Measurements from ENCODE around the gene C1orf116.

C1orf116 gene

GRCh38 chr1:207022996-207023679 is 9.4 kb downstream of the C1orf116 start:
- Histone ChIP-seq H3K9ac (ENCODE audit: low read depth, low read length) (no peak overlapping the region), H3K4me1 (ENCODE audit: insufficient read depth, low read length) (peaks cover 13% of the 10 kb centered on the region), H3K9me3 (ENCODE audit: control insufficient read depth, insufficient read depth, low read length) (no peaks in the 10 kb centered on the region), H3K36me3 (ENCODE audit: insufficient read depth, low read length) (no peaks in the 10 kb centered on the region)

- H3K9ac ChIP-seq (ENCODE audit: low read depth, low read length): no peak overlapping the region
- no peaks in the 10 kb centered on the region for H3K36me3 ChIP-seq (ENCODE audit: insufficient read depth, low read length)
- H3K4me1 ChIP-seq (ENCODE audit: insufficient read depth, low read length): peaks cover 13% of the 10 kb centered on the region
- H3K9me3 ChIP-seq (ENCODE audit: control insufficient read depth, insufficient read depth, low read length): no peaks in the 10 kb centered on the region
Measured at GRCh38 chr1:207021876-207022596, 10.5 kb downstream of the C1orf116 start.

- no peak overlapping the region for H3K9ac ChIP-seq (ENCODE audit: low read depth, low read length)
- H3K4me1 ChIP-seq (ENCODE audit: insufficient read depth, low read length): peaks cover 13% of the 10 kb centered on the region
Measured at GRCh38 chr1:207021139-207021861, 11.3 kb downstream of the C1orf116 start.

GRCh38 chr1:207020709-207021107 is 11.8 kb downstream of the C1orf116 start:
- no peaks in the 10 kb centered on the region for H3K9me3 ChIP-seq (ENCODE audit: control insufficient read depth, insufficient read depth, low read length)
- no peaks in the 10 kb centered on the region for H3K36me3 ChIP-seq (ENCODE audit: insufficient read depth, low read length)
- no peak overlapping the region for H3K9ac ChIP-seq (ENCODE audit: low read depth, low read length)
- peaks cover 7% of the 10 kb centered on the region for H3K4me1 ChIP-seq (ENCODE audit: insufficient read depth, low read length)

More at GRCh38 chr1:207021139-207021861, 11.3 kb downstream of the C1orf116 start:
- Histone ChIP-seq H3K9me3 (ENCODE audit: control insufficient read depth, insufficient read depth, low read length) (no peaks in the 10 kb centered on the region), H3K36me3 (ENCODE audit: insufficient read depth, low read length) (no peaks in the 10 kb centered on the region)

- Histone ChIP-seq H3K9me3 (ENCODE audit: control insufficient read depth, insufficient read depth, low read length) (no peaks in the 10 kb centered on the region), H3K4me1 (ENCODE audit: insufficient read depth, low read length) (peaks cover 2% of the 10 kb centered on the region), H3K36me3 (ENCODE audit: insufficient read depth, low read length) (no peaks in the 10 kb centered on the region), H3K9ac (ENCODE audit: low read depth, low read length) (no peak overlapping the region)
Measured at GRCh38 chr1:207020065-207020708, 12.4 kb downstream of the C1orf116 start.

GRCh38 chr1:207019661-207020060 is 12.9 kb downstream of the C1orf116 start:
- Histone ChIP-seq H3K4me1 (ENCODE audit: insufficient read depth, low read length) (no peaks in the 10 kb centered on the region), H3K36me3 (ENCODE audit: insufficient read depth, low read length) (no peaks in the 10 kb centered on the region), H3K9me3 (ENCODE audit: control insufficient read depth, insufficient read depth, low read length) (no peaks in the 10 kb centered on the region), H3K9ac (ENCODE audit: low read depth, low read length) (no peak overlapping the region)

- no peaks in the 10 kb centered on the region for H3K4me1 ChIP-seq (ENCODE audit: insufficient read depth, low read length)
- H3K36me3 ChIP-seq (ENCODE audit: insufficient read depth, low read length): no peaks in the 10 kb centered on the region
- no peaks in the 10 kb centered on the region for H3K9me3 ChIP-seq (ENCODE audit: control insufficient read depth, insufficient read depth, low read length)
- H3K9ac ChIP-seq (ENCODE audit: low read depth, low read length): no peak overlapping the region
Measured at GRCh38 chr1:207019161-207019560, 13.4 kb downstream of the C1orf116 start.

- no peaks in the 10 kb centered on the region for H3K36me3 ChIP-seq (ENCODE audit: insufficient read depth, low read length)
- no peaks in the 10 kb centered on the region for H3K4me1 ChIP-seq (ENCODE audit: insufficient read depth, low read length)
- no peak overlapping the region for H3K9ac ChIP-seq (ENCODE audit: low read depth, low read length)
- H3K9me3 ChIP-seq (ENCODE audit: control insufficient read depth, insufficient read depth, low read length): no peaks in the 10 kb centered on the region
Measured at GRCh38 chr1:207018707-207019106, 13.8 kb downstream of the C1orf116 start.

- Histone ChIP-seq H3K9ac (ENCODE audit: low read depth, low read length) (no peak overlapping the region), H3K9me3 (ENCODE audit: control insufficient read depth, insufficient read depth, low read length) (no peaks in the 10 kb centered on the region), H3K36me3 (ENCODE audit: insufficient read depth, low read length) (no peaks in the 10 kb centered on the region), H3K4me1 (ENCODE audit: insufficient read depth, low read length) (no peaks in the 10 kb centered on the region)
Measured at GRCh38 chr1:207017615-207018559, 14.7 kb downstream of the C1orf116 start.

- no peaks in the 10 kb centered on the region for H3K9me3 ChIP-seq (ENCODE audit: control insufficient read depth, insufficient read depth, low read length)
- H3K4me1 ChIP-seq (ENCODE audit: insufficient read depth, low read length): no peaks in the 10 kb centered on the region
- H3K36me3 ChIP-seq (ENCODE audit: insufficient read depth, low read length): no peaks in the 10 kb centered on the region
- no peak overlapping the region for H3K9ac ChIP-seq (ENCODE audit: low read depth, low read length)
Measured at GRCh38 chr1:207015791-207016190, 16.8 kb downstream of the C1orf116 start.

- no peaks in the 10 kb centered on the region for H3K36me3 ChIP-seq (ENCODE audit: insufficient read depth, low read length)
- no peaks in the 10 kb centered on the region for H3K4me1 ChIP-seq (ENCODE audit: insufficient read depth, low read length)
- no peak overlapping the region for H3K9ac ChIP-seq (ENCODE audit: low read depth, low read length)
- H3K9me3 ChIP-seq (ENCODE audit: control insufficient read depth, insufficient read depth, low read length): no peaks in the 10 kb centered on the region
Measured at GRCh38 chr1:207014728-207015127, 17.8 kb downstream of the C1orf116 start.

GRCh38 chr1:207013321-207014085 is 19.1 kb downstream of the C1orf116 start:
- no peaks in the 10 kb centered on the region for H3K36me3 ChIP-seq (ENCODE audit: insufficient read depth, low read length)
- no peaks in the 10 kb centered on the region for H3K4me1 ChIP-seq (ENCODE audit: insufficient read depth, low read length)
- H3K9ac ChIP-seq (ENCODE audit: low read depth, low read length): no peak overlapping the region
- no peaks in the 10 kb centered on the region for H3K9me3 ChIP-seq (ENCODE audit: control insufficient read depth, insufficient read depth, low read length)

GRCh38 chr1:207010726-207011125 is 21.8 kb downstream of the C1orf116 start:
- no peak overlapping the region for H3K9ac ChIP-seq (ENCODE audit: low read depth, low read length)

More at GRCh38 chr1:207010726-207011125, 21.8 kb downstream of the C1orf116 start:
- Histone ChIP-seq H3K9me3 (ENCODE audit: control insufficient read depth, insufficient read depth, low read length) (no peaks in the 10 kb centered on the region), H3K36me3 (ENCODE audit: insufficient read depth, low read length) (no peaks in the 10 kb centered on the region), H3K4me1 (ENCODE audit: insufficient read depth, low read length) (no peaks in the 10 kb centered on the region)
